Sigmoid colon (tissue), 4 donors: Measurements from ENCODE around the gene CFAP99.

Experiments used
- CTCF ChIP-seq, 4 experiments: fragments of 450-650 bp in 3 of 4; fragments of 200-600 bp in 1 of 4; IDR thresholded peaks; one replicate each; pipeline ENCODE4 v1.5.1; 2016 to 2019; ENCODE audit warnings: antibody characterized with exemption in 4 of 4, mild to moderate bottlenecking in 3 of 4, moderate library complexity in 2 of 4
- POLR2AphosphoS5 ChIP-seq, 4 donors: sonication (generic); formaldehyde crosslinking; IDR thresholded peaks; one replicate each; pipeline ENCODE4 v1.6.1; 2017; ENCODE audit warnings: antibody characterized with exemption in 4 of 4

GRCh38 chr4:2423066-2423465 lies 4.3 kb downstream of the CFAP99 start:
- TF ChIP-seq POLR2AphosphoS5 (IDR thresholded peaks at IDR 0.05), result no peak
- no peak for TF ChIP-seq CTCF (IDR thresholded peaks at IDR 0.05)
